HG03457 (cell line): ENCODE data around the gene BTN3A1.
"Not testable (repeated sequence)": the region's sequence is repeated elsewhere in the genome, so short reads cannot be mapped to it uniquely, and the experiment has no call there.

ENCODE experiments used
- ATAC-seq: cut with Tn5 transposase; IDR thresholded peaks from one replicate; pipeline ENCODE4 v1.9.1; 2021; ENCODE audit warnings: moderate number of reproducible peaks; ENCODE audit not compliant: unreplicated experiment

BTN3A1 gene

DNA sequence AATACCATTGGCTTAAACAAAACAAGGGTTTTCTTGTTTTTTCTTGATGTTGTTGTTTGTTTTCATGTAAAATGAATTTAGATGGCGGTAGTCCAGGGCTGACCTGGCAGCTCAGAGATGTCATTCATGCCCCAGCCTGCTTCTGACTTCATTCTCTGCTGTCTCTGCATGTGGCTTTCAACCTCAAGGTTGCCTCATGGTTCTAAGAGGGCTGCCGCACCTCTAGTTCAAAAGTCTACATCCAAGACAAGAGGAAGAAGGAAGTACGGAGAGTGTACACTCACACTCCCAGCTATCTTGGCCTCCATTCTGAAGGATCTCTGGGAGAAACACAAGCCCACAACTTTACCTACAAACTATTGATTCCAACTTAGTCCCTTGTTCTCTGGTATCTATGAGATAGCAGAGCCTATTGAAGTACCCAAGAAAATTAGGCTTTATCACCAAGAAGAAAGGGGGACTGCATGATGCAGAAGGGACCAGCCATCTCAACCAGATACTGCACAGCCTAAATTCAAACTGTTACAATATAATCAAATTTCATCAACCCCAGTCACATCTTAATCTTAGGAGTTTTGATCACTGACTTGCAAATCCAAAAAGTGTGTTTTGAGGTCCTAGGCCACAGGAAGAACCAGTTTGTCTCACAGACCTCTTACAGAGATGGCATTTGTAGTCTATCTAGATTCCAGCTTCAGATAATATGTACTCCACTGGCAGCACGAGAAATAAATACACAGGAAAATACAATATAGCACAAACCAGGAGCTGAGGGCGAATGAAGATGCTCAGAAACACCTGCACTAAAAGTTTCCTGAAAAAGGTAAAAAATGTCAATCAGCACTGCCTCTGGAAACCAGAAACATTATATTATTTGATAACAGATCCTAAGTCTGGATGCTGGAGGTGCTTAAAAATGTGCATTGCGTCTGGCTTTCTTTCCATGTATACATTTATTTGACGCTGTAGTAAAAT is 37.4 kb downstream of the BTN3A1 start:
- ATAC-seq = no peak

DNA sequence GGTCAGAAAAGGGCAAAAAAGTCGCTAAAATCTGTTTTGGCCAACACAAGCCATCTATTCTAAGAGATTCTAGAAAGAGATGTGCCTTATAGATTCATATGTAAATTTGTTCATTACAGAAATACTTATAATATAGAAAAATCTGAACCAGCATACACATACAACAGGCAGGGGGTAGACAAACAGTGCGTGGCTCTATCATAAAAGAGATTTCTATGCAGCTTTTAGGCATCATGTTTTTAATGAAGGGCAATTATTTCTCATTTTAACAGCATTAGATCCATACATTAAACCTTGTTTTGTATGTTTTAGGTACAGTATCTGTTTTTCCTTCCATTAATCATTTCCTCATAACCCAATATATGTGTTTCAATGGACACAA is 38.9 kb downstream of the BTN3A1 start:
- no peak for ATAC-seq

DNA sequence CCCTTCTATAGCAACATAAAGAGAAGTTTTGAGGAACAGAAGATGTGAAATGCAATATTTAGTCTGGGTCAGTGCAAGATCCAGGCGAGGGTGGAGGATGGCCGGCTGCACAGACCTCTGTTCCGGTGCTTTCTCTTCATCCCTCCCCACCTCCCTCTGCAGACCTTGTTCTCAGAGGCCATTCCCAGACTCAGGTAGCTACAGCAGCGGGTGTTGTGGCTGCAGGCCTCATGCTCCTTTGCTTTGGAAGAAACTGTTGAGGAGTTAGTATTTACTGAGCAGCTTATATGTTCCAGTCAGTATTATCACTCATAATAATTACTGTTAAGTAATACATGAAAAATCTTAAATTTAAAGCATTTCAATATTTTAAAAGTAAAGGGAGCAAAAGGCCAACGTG is 39.9 kb downstream of the BTN3A1 start:
- no peak for ATAC-seq

DNA sequence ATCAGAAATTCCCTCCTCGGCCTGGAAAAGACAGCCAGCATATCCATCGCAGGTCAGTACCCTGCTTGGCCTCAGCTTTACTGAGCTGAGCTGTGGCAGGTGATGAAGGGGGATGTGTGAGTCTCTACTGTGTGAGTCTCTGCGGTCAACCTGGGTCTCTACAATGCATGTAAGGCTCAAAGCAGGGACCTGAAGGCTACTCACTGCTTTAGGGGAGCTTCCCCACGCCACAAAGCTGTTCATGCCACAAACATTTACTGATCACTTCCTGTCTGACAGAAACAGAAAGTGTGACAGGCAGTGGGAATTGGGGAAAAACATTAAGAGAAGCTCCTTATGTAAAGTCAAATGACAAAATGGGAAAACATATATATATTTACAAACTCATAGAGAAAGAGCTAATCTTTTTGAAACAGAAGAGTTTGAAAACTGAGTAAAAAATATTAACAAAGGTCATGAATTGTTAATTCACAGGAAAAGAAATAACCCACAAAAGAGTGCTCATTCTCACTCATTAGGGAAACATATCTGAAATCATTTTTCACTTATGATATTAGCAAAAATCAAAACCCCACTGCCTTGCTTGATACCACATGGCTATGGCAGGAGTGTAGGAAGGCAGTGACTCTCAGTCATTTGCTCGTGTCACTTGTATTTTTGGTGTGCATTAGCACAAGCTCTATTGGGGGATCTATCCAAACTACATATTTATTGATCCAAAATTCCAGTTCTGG is 44.0 kb downstream of the BTN3A1 start:
- ATAC-seq = peak; percentile 73

DNA sequence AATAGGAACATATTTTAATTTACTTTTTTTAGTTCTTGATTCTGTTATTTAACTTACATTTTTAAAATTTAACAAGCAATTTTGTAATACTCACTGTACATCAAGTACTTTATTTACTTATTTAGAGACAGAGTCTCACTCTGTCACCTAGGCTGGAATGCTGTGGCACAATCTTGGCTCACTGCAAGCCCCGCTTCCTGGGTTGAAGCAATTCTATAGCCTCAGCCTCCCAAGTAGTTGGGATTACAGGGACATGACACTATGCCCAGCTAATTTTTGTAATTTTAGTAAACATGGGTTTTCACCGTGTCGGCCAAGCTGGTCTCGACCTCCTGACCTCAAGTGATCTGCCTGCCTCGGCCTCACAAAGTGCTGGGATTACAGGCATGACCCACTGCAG is 45.2 kb downstream of the BTN3A1 start:
- no peak for ATAC-seq

DNA sequence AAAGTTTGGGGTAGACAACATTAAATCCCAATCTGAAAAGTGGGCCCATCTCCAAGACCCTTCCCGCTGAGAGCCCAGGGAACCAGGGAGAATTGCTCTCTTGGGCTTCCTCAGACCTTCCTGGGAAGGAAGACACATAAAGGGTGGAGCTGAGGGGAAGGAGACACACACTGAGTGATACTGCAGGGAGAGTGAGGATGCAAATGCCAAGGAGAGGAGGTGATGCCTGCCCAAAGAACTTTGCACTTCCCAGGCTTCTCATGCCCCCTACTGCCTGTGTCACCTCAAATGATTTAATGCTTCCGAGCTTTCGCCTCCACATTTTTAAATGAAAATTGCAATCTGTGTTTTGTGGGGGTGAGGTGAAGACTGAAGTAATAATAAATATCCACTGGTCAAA is 48.2 kb downstream of the BTN3A1 start:
- ATAC-seq = no peak

DNA sequence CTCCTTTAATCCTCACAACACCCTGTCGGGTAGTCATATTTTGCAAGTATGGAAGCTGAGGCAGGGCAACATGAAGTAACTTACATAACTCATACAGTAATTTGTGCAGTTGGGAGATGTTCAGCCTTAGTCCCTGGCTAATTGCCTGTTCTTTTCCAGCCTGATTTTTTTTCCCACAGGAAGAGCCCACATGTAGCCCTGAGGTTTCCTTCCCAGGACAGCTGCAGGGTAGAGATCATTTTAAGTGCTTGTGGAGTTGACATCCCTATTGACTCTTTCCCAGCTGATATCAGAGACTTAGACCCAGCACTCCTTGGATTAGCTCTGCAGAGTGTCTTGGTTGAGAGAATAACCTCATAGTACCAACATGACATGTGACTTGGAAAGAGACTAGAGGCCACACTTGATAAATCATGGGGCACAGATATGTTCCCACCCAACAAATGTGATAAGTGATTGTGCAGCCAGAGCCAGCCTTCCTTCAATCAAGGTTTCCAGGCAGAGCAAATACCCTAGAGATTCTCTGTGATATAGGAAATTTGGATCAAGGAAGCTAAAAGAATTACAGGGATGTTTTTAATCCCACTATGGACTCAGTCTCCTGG is 50.7 kb downstream of the BTN3A1 start:
- ATAC-seq = no peak

DNA sequence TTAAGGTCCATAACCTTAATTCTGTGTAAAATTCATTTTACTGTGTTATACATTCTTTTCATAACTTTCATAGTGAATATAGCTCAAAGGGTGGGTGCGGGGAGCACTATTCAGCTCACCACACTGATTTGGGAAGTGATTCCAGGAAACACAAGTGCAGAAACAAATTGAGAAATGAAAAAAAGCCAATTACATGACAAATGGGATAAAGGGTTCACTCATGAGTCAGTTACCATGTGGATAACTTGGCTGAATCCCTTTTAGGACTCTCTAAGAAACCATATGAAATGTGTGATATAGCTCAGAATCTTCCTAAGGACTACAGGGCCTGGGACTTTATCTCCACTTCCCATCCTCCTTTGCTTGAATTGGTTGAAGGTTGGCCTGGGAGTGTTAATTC is 52.6 kb downstream of the BTN3A1 start:
- ATAC-seq = no peak

DNA sequence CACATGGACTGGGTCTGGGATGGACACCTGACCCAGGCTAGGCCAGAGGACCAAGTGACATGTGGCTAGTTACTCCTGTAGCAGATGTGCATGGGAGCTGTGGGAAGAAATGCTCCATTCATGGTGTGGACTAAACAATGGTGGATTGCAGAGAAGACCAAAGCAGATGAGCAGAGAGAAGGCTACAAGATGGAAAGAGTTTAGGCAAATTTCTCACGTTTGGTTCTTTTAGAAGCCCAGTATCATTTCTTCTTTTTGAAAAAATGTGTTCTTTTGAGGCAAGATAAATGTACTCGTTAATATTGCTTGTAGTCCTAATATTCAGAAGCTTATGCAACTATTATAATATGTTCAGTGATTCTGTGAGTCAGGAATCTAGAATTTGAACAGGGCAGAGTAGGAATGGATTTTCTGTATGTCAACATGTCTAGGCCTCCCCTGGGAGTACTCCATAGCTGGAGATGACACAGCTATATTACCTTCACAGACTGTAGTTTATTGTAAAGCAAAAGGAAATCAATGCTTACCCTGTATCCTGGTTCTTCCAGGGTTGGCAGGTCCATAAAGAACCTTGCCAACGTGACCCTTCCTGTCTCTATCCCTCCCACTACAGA is 53.4 kb downstream of the BTN3A1 start:
- ATAC-seq = no peak

DNA sequence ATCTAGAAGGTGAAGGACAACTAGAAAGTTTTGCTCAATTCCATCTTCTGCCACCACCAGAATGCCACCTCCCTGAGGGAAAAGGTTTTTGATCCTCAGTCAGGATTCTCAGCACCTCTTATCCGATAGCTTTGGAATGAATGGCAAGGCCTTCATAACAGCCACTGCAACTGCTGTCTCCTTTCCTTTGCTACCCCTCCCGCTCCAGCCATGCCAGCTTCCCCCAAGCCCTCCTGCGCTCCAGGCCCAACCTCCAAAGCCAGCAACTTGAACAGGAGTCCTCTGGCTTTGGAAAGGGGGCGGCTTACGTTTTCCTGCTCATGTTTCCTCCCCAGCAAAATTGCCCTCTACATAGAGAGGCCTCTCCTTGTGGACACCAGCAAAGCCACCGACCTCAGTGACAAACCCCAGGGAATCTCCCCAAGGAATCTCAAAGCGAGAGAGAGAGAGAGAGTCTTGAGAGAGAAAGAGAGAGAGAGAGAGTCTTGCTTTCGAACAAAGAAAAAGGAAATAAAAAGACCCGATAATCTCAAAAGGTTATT is 55.3 kb downstream of the BTN3A1 start:
- ATAC-seq = peak; percentile 23

DNA sequence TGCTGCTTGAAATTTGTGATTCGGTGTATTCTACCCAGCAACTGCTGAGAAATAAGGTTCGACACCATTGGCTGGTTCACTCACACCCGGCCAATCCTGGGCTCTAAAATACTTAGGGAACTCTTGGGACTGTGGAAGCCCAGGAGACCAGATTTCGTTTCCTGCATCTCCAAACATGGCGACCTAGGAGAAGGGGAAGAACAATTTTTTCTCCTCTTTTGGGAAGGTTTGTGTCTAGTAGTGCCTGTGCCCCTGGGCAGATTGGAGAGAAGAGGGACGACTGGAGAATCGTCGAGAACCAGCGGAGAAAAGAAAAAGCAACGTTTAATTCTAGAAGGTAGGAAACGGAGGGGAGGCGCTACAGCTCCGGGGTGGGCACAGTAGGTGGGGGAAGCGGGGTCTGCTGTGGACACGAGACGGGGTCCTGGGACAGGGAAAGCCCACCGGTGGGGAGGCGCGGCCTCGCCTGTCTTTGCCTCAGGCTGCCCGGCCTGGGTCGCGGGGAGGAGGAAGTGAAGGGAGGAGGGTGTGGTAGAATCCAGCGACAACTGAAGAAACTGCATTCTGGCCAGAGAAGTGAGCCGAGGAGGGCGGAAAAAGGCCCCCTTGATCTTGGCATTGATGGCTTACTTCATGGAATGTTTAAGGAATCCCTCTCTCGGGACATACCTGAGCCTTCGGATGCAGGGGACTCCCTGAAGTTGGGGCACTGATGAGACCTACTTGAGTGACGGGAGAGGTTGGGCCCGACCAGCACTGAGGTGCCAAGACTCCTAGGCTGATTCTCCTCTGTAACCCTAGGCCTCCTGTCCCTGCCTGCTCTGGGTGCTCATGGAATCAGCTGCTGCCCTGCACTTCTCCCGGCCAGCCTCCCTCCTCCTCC is 56.0 kb downstream of the BTN3A1 start, which contains the start of gene BTN2A1:
Gene BTN2A1 (plus strand): TSS at position 150 of the 883 bp plus-strand sequence. CDS start 682 bp downstream, at position 832.
- peak; percentile 92 for ATAC-seq

DNA sequence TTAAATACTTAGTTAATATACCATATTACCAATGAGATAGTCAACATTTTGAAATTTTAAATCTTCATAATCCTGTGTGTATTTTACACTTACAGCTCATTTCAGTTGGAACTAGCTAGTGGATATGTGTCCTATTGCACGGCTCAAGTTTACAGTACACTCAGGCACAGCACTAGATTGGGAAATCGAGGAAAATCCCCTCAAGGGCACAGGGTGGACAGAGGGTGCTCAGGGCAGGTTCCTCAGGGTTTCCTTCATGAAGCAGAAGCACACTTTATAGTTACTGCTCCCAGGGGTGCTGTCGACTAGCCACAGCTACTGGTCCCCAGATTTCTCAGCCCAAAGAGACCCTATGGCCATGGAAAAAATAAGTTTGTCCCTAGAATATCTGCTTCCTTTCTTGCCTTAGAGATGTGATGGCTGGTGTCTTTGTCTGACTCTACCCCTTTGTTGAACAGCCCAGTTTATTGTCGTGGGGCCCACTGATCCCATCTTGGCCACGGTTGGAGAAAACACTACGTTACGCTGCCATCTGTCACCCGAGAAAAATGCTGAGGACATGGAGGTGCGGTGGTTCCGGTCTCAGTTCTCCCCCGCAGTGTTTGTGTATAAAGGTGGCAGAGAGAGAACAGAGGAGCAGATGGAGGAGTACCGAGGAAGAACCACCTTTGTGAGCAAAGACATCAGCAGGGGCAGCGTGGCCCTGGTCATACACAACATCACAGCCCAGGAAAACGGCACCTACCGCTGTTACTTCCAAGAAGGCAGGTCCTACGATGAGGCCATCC is 57.1 kb downstream of the BTN3A1 start:
- no peak for ATAC-seq

DNA sequence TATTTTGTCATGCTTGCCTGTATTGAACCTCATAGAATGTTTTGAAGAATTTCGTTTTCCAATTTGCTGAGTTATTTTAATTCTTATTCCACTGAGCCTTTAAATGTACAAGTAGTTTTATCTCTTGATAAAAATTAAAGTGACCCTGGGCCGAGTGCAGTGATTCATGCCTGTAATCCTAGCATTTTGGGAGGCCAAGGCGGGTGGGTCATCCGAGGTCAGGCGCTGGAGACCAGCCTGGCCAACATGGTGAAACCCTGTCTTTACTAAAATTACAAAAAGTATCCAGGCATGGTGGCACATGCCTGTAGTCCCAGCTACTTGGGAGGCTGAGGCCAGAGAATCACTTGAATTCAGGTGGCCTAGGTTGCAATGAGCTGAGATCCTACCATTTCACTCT is 59.3 kb downstream of the BTN3A1 start:
- not testable (repeated sequence) for ATAC-seq

DNA sequence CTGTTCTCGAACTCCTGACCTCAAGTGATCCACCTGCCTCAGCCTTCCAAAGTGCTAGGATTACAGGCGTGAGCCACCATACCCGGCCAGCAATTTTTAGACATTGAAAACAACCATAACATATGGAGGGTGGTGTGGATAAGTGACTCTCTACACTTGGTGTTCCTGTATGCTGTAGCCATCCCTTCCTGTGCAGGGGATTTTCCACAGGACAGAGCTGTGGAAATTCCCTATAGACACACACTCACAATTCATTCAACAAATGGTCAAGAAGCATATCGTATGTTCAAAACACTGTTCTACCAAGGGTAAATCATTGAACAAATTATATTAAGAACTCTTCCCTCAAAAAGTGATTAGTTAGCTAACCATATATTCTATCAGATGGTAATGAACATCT is 61.9 kb downstream of the BTN3A1 start:
- no peak for ATAC-seq

DNA sequence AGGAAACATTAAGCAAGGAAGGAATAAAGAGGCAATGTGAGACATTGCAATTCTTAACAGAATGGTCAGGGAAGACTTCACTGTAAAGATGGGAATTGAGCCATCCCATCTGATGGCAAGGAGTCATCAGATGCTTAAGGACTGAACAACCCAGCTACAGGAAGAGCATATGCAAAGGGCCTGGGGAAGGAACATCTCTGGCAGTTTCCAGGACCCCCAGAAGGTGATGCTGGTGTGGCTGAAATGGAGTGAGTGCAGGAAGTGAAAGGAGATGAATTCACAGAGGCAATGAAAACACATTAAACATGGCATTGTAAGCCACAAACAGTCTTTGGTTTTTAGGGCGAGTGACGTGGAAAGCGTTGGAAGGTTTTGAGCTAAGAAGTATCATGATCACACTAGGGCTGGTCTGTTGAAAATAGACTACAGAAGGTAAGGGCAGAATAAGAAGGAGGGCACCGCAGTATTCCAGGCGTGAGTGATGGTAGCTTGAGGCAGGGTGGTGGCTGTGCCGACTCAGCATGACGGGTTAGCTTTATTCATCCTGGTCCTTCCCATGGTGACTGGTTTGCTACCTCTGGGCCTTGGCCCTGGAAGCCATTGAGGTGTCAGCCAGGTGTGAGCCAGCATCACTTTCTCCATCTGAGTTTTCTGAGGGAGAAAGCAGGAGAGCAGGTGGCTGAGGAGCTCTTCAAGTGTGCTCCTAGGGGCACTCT is 62.5 kb downstream of the BTN3A1 start:
- no peak for ATAC-seq
